H1 (cell line): ENCODE measurements around the gene SLC4A1. TPM values are rescaled to one million over a fixed set of nuclear protein-coding genes. Genes with fewer than 3 reads are reported as not detected.

Experiments
- CTCF ChIA-PET: fragments of 300-600 bp; sonication (Branson Sonifier 250); formaldehyde crosslinking; loops from one replicate; lab custom pipeline; 2021; ENCODE audit not compliant: partially characterized antibody; lab: Charles Lee
- POLR2A ChIA-PET: fragments of 300-600 bp; sonication (Branson Sonifier 250); formaldehyde crosslinking; loops from one replicate; lab custom pipeline; 2021; ENCODE audit warnings: inconsistent platforms; ENCODE audit not compliant: partially characterized antibody; lab: Charles Lee
- DNase-seq, 2 experiments: peaks; one replicate each; pipeline versions ENCODE4 v3.0.0 to v3.0.0-alpha.2; 2010 to 2022; ENCODE audit warnings: low spot score in 2 of 2, low read depth in 1 of 2, mixed read lengths in 1 of 2
- FAIRE-seq: peaks from 2 replicates; lab custom pipeline; 2011; peaks lifted over from hg19 to GRCh38; lab: Jason Lieb, UNC
- H2AFZ ChIP-seq: 2 replicates; pipeline ENCODE4 v1.8.1; 2012; ENCODE audit warnings: low read length, inconsistent platforms
- H2AK5ac ChIP-seq: 2 replicates; pipeline ENCODE4 v1.6.1; 2013; ENCODE audit warnings: low read depth, low read length
- H2BK120ac ChIP-seq: replicated peaks from 2 replicates; pipeline ENCODE3; 2013; ENCODE audit warnings: low read depth, low read length, inconsistent platforms
- H2BK12ac ChIP-seq: 2 replicates; pipeline ENCODE4 v1.6.1; 2013; ENCODE audit warnings: low read depth, low read length
- H2BK15ac ChIP-seq: 2 replicates; pipeline ENCODE4 v1.6.1; 2013; ENCODE audit warnings: low read length
- H2BK20ac ChIP-seq: 2 replicates; pipeline ENCODE4 v1.6.1; 2013; ENCODE audit warnings: low read length
- H2BK5ac ChIP-seq: 2 replicates; pipeline ENCODE4 v1.6.1; 2013; ENCODE audit warnings: low read depth, low read length
- H3K14ac ChIP-seq: 2 replicates; pipeline ENCODE4 v1.6.1; 2013; ENCODE audit warnings: inconsistent platforms; ENCODE audit not compliant: insufficient read length
- H3K18ac ChIP-seq: 2 replicates; pipeline ENCODE4 v1.6.1; 2013; ENCODE audit warnings: low read length; ENCODE audit errors: extremely low read depth
- H3K23ac ChIP-seq: 2 replicates; pipeline ENCODE4 v1.6.1; 2013; ENCODE audit warnings: inconsistent platforms; ENCODE audit not compliant: insufficient read length
- H3K23me2 ChIP-seq: 2 replicates; pipeline ENCODE4 v1.6.1; 2013; ENCODE audit warnings: low read depth, low read length
- H3K27ac ChIP-seq: 2 replicates; pipeline ENCODE4 v1.6.1; 2011; ENCODE audit warnings: low read depth, low read length, inconsistent platforms
- H3K27me3 ChIP-seq, 4 experiments: replicated peaks in 1 of 4; 1 replicate in 1 of 4; 2 replicates in 3 of 4; pipeline versions ENCODE4 v1.6.1 to v1.8.1; 2011 to 2013; ENCODE audit warnings: low read length in 3 of 4, mild to moderate bottlenecking in 3 of 4, inconsistent platforms in 2 of 4, mixed read lengths in 2 of 4, moderate library complexity in 1 of 4; ENCODE audit not compliant: control insufficient read depth in 3 of 4, insufficient read depth in 3 of 4; ENCODE audit errors: extremely low read depth in 1 of 4
- H3K36me3 ChIP-seq, 4 experiments: 2 replicates each; pipeline versions ENCODE4 v1.6.1 to v1.8.1; 2011 to 2013; ENCODE audit warnings: mild to moderate bottlenecking in 4 of 4, low read length in 3 of 4, moderate library complexity in 2 of 4, control low read depth in 1 of 4, inconsistent platforms in 1 of 4; ENCODE audit not compliant: insufficient read depth in 4 of 4, control insufficient read depth in 2 of 4
- H3K4ac ChIP-seq: replicated peaks from 2 replicates; pipeline ENCODE3; 2013; ENCODE audit warnings: low read length, low read depth, mixed read lengths, inconsistent platforms; ENCODE audit not compliant: insufficient read length
- H3K4me1 ChIP-seq, 4 experiments: replicated peaks in 1 of 4; 1 replicate in 1 of 4; 2 replicates in 3 of 4; pipeline versions ENCODE4 v1.6.1 to v1.8.1; 2011 to 2013; ENCODE audit warnings: low read length in 3 of 4, inconsistent platforms in 2 of 4, mixed read lengths in 1 of 4; ENCODE audit not compliant: insufficient read depth in 4 of 4, control insufficient read depth in 3 of 4
- H3K4me2 ChIP-seq, 2 experiments: 2 replicates each; pipeline versions ENCODE4 v1.6.1 to v1.8.1; 2011 to 2013; ENCODE audit warnings: low read depth in 2 of 2, low read length in 2 of 2, control low read depth in 1 of 2, inconsistent platforms in 1 of 2, mild to moderate bottlenecking in 1 of 2; ENCODE audit not compliant: insufficient read depth in 1 of 2
- H3K4me3 ChIP-seq, 4 experiments: fragments of 200-600, 300-600 bp in 1 of 4; sonication (generic), shearing (Covaris generic), sonication (Bioruptor Twin) in 1 of 4; 2 replicates each; pipeline versions ENCODE4 v1.5.1 to v1.8.1; 2011 to 2016; ENCODE audit warnings: low read length in 4 of 4, low read depth in 3 of 4, control low read depth in 2 of 4, inconsistent platforms in 2 of 4, mild to moderate bottlenecking in 2 of 4, mixed read lengths in 1 of 4, moderate library complexity in 1 of 4; ENCODE audit not compliant: insufficient read depth in 2 of 4; ENCODE audit errors: extremely low read depth in 1 of 4
- H3K56ac ChIP-seq: replicated peaks from 2 replicates; pipeline ENCODE3; 2013; ENCODE audit warnings: low read depth, mild to moderate bottlenecking, mixed read lengths, low read length, inconsistent platforms; ENCODE audit not compliant: insufficient read length
- H3K79me1 ChIP-seq: 2 replicates; pipeline ENCODE4 v1.6.1; 2013; ENCODE audit warnings: low read depth, low read length, control low read depth
- H3K79me2 ChIP-seq, 2 experiments: 2 replicates each; pipeline versions ENCODE4 v1.6.1 to v1.8.1; 2012 to 2013; ENCODE audit warnings: low read length in 2 of 2, mild to moderate bottlenecking in 2 of 2, inconsistent platforms in 1 of 2; ENCODE audit not compliant: insufficient read depth in 2 of 2, control insufficient read depth in 1 of 2
- H3K9ac ChIP-seq, 4 experiments: replicated peaks in 1 of 4; 1 replicate in 1 of 4; 2 replicates in 3 of 4; pipeline versions ENCODE4 v1.6.1 to v1.8.1; 2011 to 2013; ENCODE audit warnings: low read depth in 3 of 4, low read length in 3 of 4, control low read depth in 2 of 4, mild to moderate bottlenecking in 2 of 4, moderate library complexity in 2 of 4, inconsistent platforms in 1 of 4; ENCODE audit errors: extremely low read depth in 1 of 4
- H3K9me3 ChIP-seq, 2 experiments: 2 replicates each; pipeline versions ENCODE4 v1.6.1 to v1.8.1; 2012 to 2013; ENCODE audit warnings: mild to moderate bottlenecking in 2 of 2, moderate library complexity in 2 of 2, control low read depth in 1 of 2, inconsistent platforms in 1 of 2, low read depth in 1 of 2, low read length in 1 of 2, mixed read lengths in 1 of 2; ENCODE audit not compliant: insufficient read depth in 2 of 2
- H4K20me1 ChIP-seq, 2 experiments: replicated peaks in 1 of 2; 2 replicates each; pipeline versions ENCODE3 to v1.8.1; 2011 to 2013; ENCODE audit warnings: inconsistent platforms in 2 of 2, low read length in 2 of 2, mild to moderate bottlenecking in 1 of 2; ENCODE audit not compliant: insufficient read depth in 2 of 2, control insufficient read depth in 1 of 2
- H4K5ac ChIP-seq: 2 replicates; pipeline ENCODE4 v1.6.1; 2013; ENCODE audit warnings: low read length, low read depth, mixed read lengths, inconsistent platforms; ENCODE audit not compliant: insufficient read length
- H4K8ac ChIP-seq: 2 replicates; pipeline ENCODE4 v1.8.0; 2013; ENCODE audit warnings: mild to moderate bottlenecking, moderate library complexity, low read length, inconsistent platforms; ENCODE audit not compliant: insufficient read depth; ENCODE audit errors: extremely low read depth
- H4K91ac ChIP-seq: replicated peaks from 2 replicates; pipeline ENCODE3; 2013; ENCODE audit warnings: low read length, mixed read lengths, inconsistent platforms; ENCODE audit not compliant: insufficient read length
- BACH1 ChIP-seq: IDR thresholded peaks from 2 replicates; pipeline ENCODE4 v1.6.1; 2012; ENCODE audit warnings: low read length, improper control_type of control experiment
- CEBPB ChIP-seq: IDR thresholded peaks from 2 replicates; pipeline ENCODE4 v1.6.1; 2012; ENCODE audit warnings: low read depth, low read length
- E2F6 ChIP-seq: IDR thresholded peaks from 2 replicates; pipeline ENCODE4 v1.6.1; 2012; ENCODE audit warnings: inconsistent platforms
- EGR1 ChIP-seq: IDR thresholded peaks from 2 replicates; pipeline ENCODE4 v1.6.1; 2011; ENCODE audit warnings: low read depth, low read length, borderline replicate concordance
- GABPA ChIP-seq: IDR thresholded peaks from 2 replicates; pipeline ENCODE4 v1.6.1; 2011; ENCODE audit warnings: mild to moderate bottlenecking, low read length, moderate library complexity, borderline replicate concordance; ENCODE audit not compliant: insufficient read depth
- GTF2F1 ChIP-seq: IDR thresholded peaks from 2 replicates; pipeline ENCODE4 v1.6.1; 2012; ENCODE audit warnings: low read depth, low read length, improper control_type of control experiment, borderline replicate concordance
- JUN ChIP-seq: IDR thresholded peaks from 2 replicates; pipeline ENCODE4 v1.6.1; 2011; ENCODE audit warnings: low read depth, mild to moderate bottlenecking, improper control_type of control experiment, low read length
- JUND ChIP-seq: IDR thresholded peaks from 2 replicates; pipeline ENCODE4 v1.6.1; 2011; ENCODE audit warnings: mild to moderate bottlenecking, improper control_type of control experiment, low read length
- PHF8 ChIP-seq: fragments of 200-600 bp; sonication (generic); conservative IDR thresholded peaks from 2 replicates; pipeline ENCODE4 v1.7.1; 2012; ENCODE audit warnings: low read depth, mild to moderate bottlenecking, inconsistent platforms, low read length, moderate library complexity
- RAD21 ChIP-seq, 2 experiments: IDR thresholded peaks in 1 of 2; conservative IDR thresholded peaks in 1 of 2; 2 replicates each; pipeline ENCODE4 v1.6.1; 2011; ENCODE audit warnings: low read depth in 2 of 2, low read length in 2 of 2, improper control_type of control experiment in 1 of 2, inconsistent platforms in 1 of 2, mild to moderate bottlenecking in 1 of 2, moderate library complexity in 1 of 2
- SIX5 ChIP-seq: IDR thresholded peaks from 2 replicates; pipeline ENCODE4 v1.6.1; 2011; ENCODE audit warnings: mild to moderate bottlenecking, low read depth, low read length
- WGBS, 2 experiments: shearing (Covaris generic) in 1 of 2; methylation state at CpG; one replicate each; pipeline versions ENCODE4 v1.1.6 to v1.1.7; 2013 to 2015; ENCODE audit warnings: low lambda C conversion rate in 2 of 2, mixed read lengths in 2 of 2, inconsistent platforms in 1 of 2, low coverage in 1 of 2, missing lambda C conversion rate in 1 of 2; ENCODE audit not compliant: insufficient replicate concordance in 2 of 2, insufficient coverage in 1 of 2, insufficient read length in 1 of 2; ENCODE audit errors: extremely low coverage in 1 of 2, missing lambda C conversion rate in 1 of 2; 5-methylcytosine and 5-hydroxymethylcytosine counted together
- polyA plus RNA-seq, 7 experiments: library from polyadenylated mRNA; depleted of rRNA in 3 of 7; stranded (reverse) in 5 of 7; unstranded in 2 of 7; fragments of >200 nt in 5 of 7; fragments of 200-250 nt in 2 of 7; gene quantifications; 1 replicate in 5 of 7; 2 replicates in 1 of 7; 4 replicates in 1 of 7; pipeline versions ENCODE4 v1.2.1 to v1.2.3, GENCODE V29; 2011 to 2013; ENCODE audit warnings: missing spikeins in 2 of 7, mixed read lengths in 2 of 7
- total RNA-seq: library from RNA; stranded (reverse); fragmentation: NEBNext Ultra II Directional; extraction: Animal tissue kit (Norgen Biotek cat#: 25700); gene quantifications from 2 replicates; pipeline ENCODE4 v1.2.1, GENCODE V29; 2021

The SLC4A1 gene
- total and polyA plus RNA-seq, 2 of the 8 experiments (the other 6 are each of a cell fraction or from before 2014, with no cell fraction given): 0.08 TPM; not detected in 1

GRCh38 chr17:44293509-44294226 is 25.7 kb upstream of the SLC4A1 start:
- no peak overlapping the region for H2BK120ac ChIP-seq
- H3K4me2 ChIP-seq: no peak overlapping the region
- H3K79me1 ChIP-seq: no peaks in the 10 kb centered on the region
- no peak overlapping the region for H4K5ac ChIP-seq
- no peak overlapping the region for H3K4ac ChIP-seq
- H3K27me3 ChIP-seq: no peaks in the 10 kb centered on the region
- H2BK5ac ChIP-seq: no peak overlapping the region
- H2BK12ac ChIP-seq: no peak overlapping the region
- H4K8ac ChIP-seq: no peak overlapping the region
- H3K23ac ChIP-seq: no peak overlapping the region
- no peaks in the 10 kb centered on the region for H4K20me1 ChIP-seq
- no peak overlapping the region for H2BK15ac ChIP-seq
- H2BK20ac ChIP-seq: no peak overlapping the region
- H3K4me3 ChIP-seq: no peak overlapping the region
- H3K79me2 ChIP-seq: no peaks in the 10 kb centered on the region
- no peaks in the 10 kb centered on the region for H3K9me3 ChIP-seq
- ChIA-PET POLR2A (interaction anchor here (1.1 to 1.6 kb wide), 3 partner anchors 11 to 29 kb away, joined by 3 to 5 read pairs (median 3); no protein-coding TSS in a partner anchor), CTCF (interaction anchor here (0.6 to 2.4 kb wide), 6 partner anchors 9 to 1807 kb away, joined by 3 to 9 read pairs (median 3); no protein-coding TSS in a partner anchor)
- no peaks in the 10 kb centered on the region for H3K36me3 ChIP-seq
- H3K9ac ChIP-seq: no peak overlapping the region
- no peak overlapping the region for H3K56ac ChIP-seq
- no peak overlapping the region for H4K91ac ChIP-seq
- no peak overlapping the region for H3K27ac ChIP-seq
- no peak for FAIRE-seq
- no peaks in the 10 kb centered on the region for H3K23me2 ChIP-seq
- no peak for DNase-seq
- H2AFZ ChIP-seq: no peak overlapping the region
- H3K14ac ChIP-seq: no peak overlapping the region
- WGBS, 2 experiments: 89% methylated on average over 9 of the region's 9 CpGs; no CpG with 5 or more reads in 1 of the 2 experiments
- H3K4me1 ChIP-seq: no peaks in the 10 kb centered on the region
- H2AK5ac ChIP-seq: no peak overlapping the region
- no peak overlapping the region for H3K18ac ChIP-seq
- TF ChIP-seq BACH1 (no peak), SIX5 (no peak), RAD21 (IDR thresholded peaks at IDR 0.05 in 1 of 2, conservative IDR thresholded peaks at IDR 0.05 in 1 of 2; ENCODE audit: low read depth in 2 of 2, low read length in 2 of 2) (no peak), EGR1 (no peak), CEBPB (no peak), E2F6 (no peak), PHF8 (no peak), GABPA (no peak), JUN (no peak), JUND (no peak), GTF2F1 (no peak)
